H9 (cell line): ENCODE data around the gene ATAD2B. TPM values are rescaled to one million over a fixed set of nuclear protein-coding genes. Genes with fewer than 3 reads are reported as not detected.

Experiments used
- DNase-seq: peaks from one replicate; pipeline ENCODE4 v3.0.0-alpha.2; 2017
- H2AFZ ChIP-seq: one replicate; pipeline ENCODE4 v1.6.1; 2013; ENCODE audit warnings: mild to moderate bottlenecking, low read length, control low read depth, moderate library complexity
- H2AK5ac ChIP-seq: 2 replicates; pipeline ENCODE4 v1.6.1; 2013; ENCODE audit warnings: low read length, control low read depth, mixed read lengths; ENCODE audit not compliant: insufficient read length
- H2BK120ac ChIP-seq: one replicate; pipeline ENCODE4 v1.6.1; 2013; ENCODE audit warnings: low read depth, mild to moderate bottlenecking, low read length, control low read depth, inconsistent platforms; ENCODE audit not compliant: poor library complexity, severe bottlenecking
- H2BK12ac ChIP-seq: 2 replicates; pipeline ENCODE4 v1.6.1; 2013; ENCODE audit warnings: low read length, control low read depth, mixed read lengths, low read depth; ENCODE audit not compliant: insufficient read length
- H2BK15ac ChIP-seq: 2 replicates; pipeline ENCODE4 v1.6.1; 2013; ENCODE audit warnings: low read depth, low read length, control low read depth
- H2BK20ac ChIP-seq: one replicate; pipeline ENCODE4 v1.6.1; 2013; ENCODE audit warnings: low read depth, mild to moderate bottlenecking, low read length, control low read depth, inconsistent platforms; ENCODE audit not compliant: poor library complexity, severe bottlenecking
- H2BK5ac ChIP-seq: 2 replicates; pipeline ENCODE4 v1.6.1; 2013; ENCODE audit warnings: low read length, control low read depth, mixed read lengths; ENCODE audit not compliant: insufficient read length
- H3K14ac ChIP-seq: 2 replicates; pipeline ENCODE4 v1.6.1; 2013; ENCODE audit warnings: low read length, control low read depth; ENCODE audit not compliant: insufficient read depth
- H3K18ac ChIP-seq: 2 replicates; pipeline ENCODE4 v1.6.1; 2013; ENCODE audit warnings: low read depth, mild to moderate bottlenecking, mixed read lengths, low read length, control low read depth; ENCODE audit not compliant: insufficient read length
- H3K23ac ChIP-seq: 2 replicates; pipeline ENCODE4 v1.6.1; 2013; ENCODE audit warnings: low read length, control low read depth, mixed read lengths, low read depth; ENCODE audit not compliant: insufficient read length
- H3K23me2 ChIP-seq: 2 replicates; pipeline ENCODE4 v1.6.1; 2013; ENCODE audit warnings: low read depth, mild to moderate bottlenecking, mixed read lengths, low read length, control low read depth; ENCODE audit not compliant: insufficient read length, poor library complexity, severe bottlenecking
- H3K27ac ChIP-seq: 2 replicates; pipeline ENCODE4 v1.5.1; 2013; ENCODE audit warnings: low read length, control low read depth, mixed read lengths, low read depth; ENCODE audit not compliant: insufficient read length
- H3K27me3 ChIP-seq: 2 replicates; pipeline ENCODE4 v1.6.1; 2013; ENCODE audit warnings: low read length, control low read depth, inconsistent platforms; ENCODE audit not compliant: insufficient read depth
- H3K4ac ChIP-seq: 2 replicates; pipeline ENCODE4 v1.6.1; 2013; ENCODE audit warnings: low read depth, mild to moderate bottlenecking, control low read depth, inconsistent platforms, low read length, moderate library complexity
- H3K4me1 ChIP-seq: 2 replicates; pipeline ENCODE4 v1.6.1; 2013; ENCODE audit warnings: low read length, control low read depth, inconsistent platforms; ENCODE audit not compliant: insufficient read depth
- H3K4me2 ChIP-seq: 2 replicates; pipeline ENCODE4 v1.6.1; 2013; ENCODE audit warnings: low read length, control low read depth, mixed read lengths; ENCODE audit not compliant: insufficient read length, insufficient read depth
- H3K56ac ChIP-seq: 2 replicates; pipeline ENCODE4 v1.6.1; 2013; ENCODE audit warnings: low read depth, mild to moderate bottlenecking, mixed read lengths, low read length, control low read depth; ENCODE audit not compliant: insufficient read length
- H3K79me1 ChIP-seq: 2 replicates; pipeline ENCODE4 v1.6.1; 2013; ENCODE audit warnings: low read depth, mild to moderate bottlenecking, moderate library complexity, low read length, control low read depth, inconsistent platforms; ENCODE audit not compliant: insufficient read depth, poor library complexity, severe bottlenecking
- H3K79me2 ChIP-seq: 2 replicates; pipeline ENCODE4 v1.6.1; 2013; ENCODE audit warnings: low read length, control low read depth, inconsistent platforms; ENCODE audit not compliant: insufficient read depth
- H3K9ac ChIP-seq: 2 replicates; pipeline ENCODE4 v1.6.1; 2013; ENCODE audit warnings: low read length, control low read depth, mixed read lengths; ENCODE audit not compliant: insufficient read length; ENCODE audit errors: extremely low read depth
- H3K9me3 ChIP-seq: one replicate; pipeline ENCODE4 v1.6.1; 2013; ENCODE audit warnings: low read depth, low read length, inconsistent platforms; ENCODE audit not compliant: control insufficient read depth
- H3T11ph ChIP-seq: one replicate; pipeline ENCODE4 v1.6.1; 2013; ENCODE audit warnings: mild to moderate bottlenecking, low read length, control low read depth, inconsistent platforms
- H4K20me1 ChIP-seq: one replicate; pipeline ENCODE4 v1.6.1; 2013; ENCODE audit not compliant: control insufficient read depth, insufficient read length, insufficient read depth
- H4K5ac ChIP-seq: 2 replicates; pipeline ENCODE4 v1.6.1; 2013; ENCODE audit warnings: low read depth, mild to moderate bottlenecking, mixed read lengths, low read length, control low read depth; ENCODE audit not compliant: insufficient read length
- H4K8ac ChIP-seq: replicated peaks from 2 replicates; pipeline ENCODE4 v1.6.1; 2013; ENCODE audit warnings: low read length, control low read depth, mixed read lengths, low read depth; ENCODE audit not compliant: insufficient read length
- H4K91ac ChIP-seq: 2 replicates; pipeline ENCODE4 v1.6.1; 2013; ENCODE audit warnings: low read depth, mild to moderate bottlenecking, moderate library complexity, mixed read lengths, low read length, control low read depth; ENCODE audit not compliant: insufficient read length
- H3K27ac Mint-ChIP-seq, 3 experiments: 2 replicates in 2 of 3; 3 replicates in 1 of 3; pipeline ENCODE4 v1.8.0; 2020 to 2021; ENCODE audit warnings: mixed read lengths in 3 of 3, mild to moderate bottlenecking in 1 of 3, moderate library complexity in 1 of 3
- H3K27me3 Mint-ChIP-seq: 2 replicates; pipeline ENCODE4 v1.8.0; 2021; ENCODE audit warnings: low read depth, mild to moderate bottlenecking, moderate library complexity, mixed read lengths
- H3K36me3 Mint-ChIP-seq, 3 experiments: 2 replicates in 2 of 3; 3 replicates in 1 of 3; pipeline ENCODE4 v1.8.0; 2020 to 2021; ENCODE audit warnings: low read depth in 3 of 3, mixed read lengths in 3 of 3; ENCODE audit not compliant: insufficient read depth in 1 of 3
- H3K4me1 Mint-ChIP-seq, 2 experiments: 2 replicates each; pipeline ENCODE4 v1.8.0; 2020; ENCODE audit warnings: mixed read lengths in 2 of 2
- H3K4me3 Mint-ChIP-seq, 2 experiments: 2 replicates in 1 of 2; 3 replicates in 1 of 2; pipeline ENCODE4 v1.8.0; 2020 to 2021; ENCODE audit warnings: mild to moderate bottlenecking in 2 of 2, mixed read lengths in 2 of 2, moderate library complexity in 1 of 2
- H3K9me3 Mint-ChIP-seq, 2 experiments: 2 replicates in 1 of 2; 3 replicates in 1 of 2; pipeline ENCODE4 v1.8.0; 2020; ENCODE audit warnings: mild to moderate bottlenecking in 2 of 2, mixed read lengths in 2 of 2, moderate library complexity in 1 of 2
- WGBS: extraction: QIAGEN DNeasy Blood & Tissue Kit; methylation state at CpG from one replicate; pipeline ENCODE4 v1.1.7; 2013; ENCODE audit warnings: missing lambda C conversion rate, low lambda C conversion rate, mixed read lengths; ENCODE audit not compliant: insufficient read length; ENCODE audit errors: extremely low coverage; 5-methylcytosine and 5-hydroxymethylcytosine counted together
- total RNA-seq: library from RNA; stranded (reverse); gene quantifications from 2 replicates; pipeline ENCODE4 v1.2.1, GENCODE V29; 2021
- TF ChIP-seq, protein P1 (sequence below): fragments of 200-600 bp; sonication (generic); conservative IDR thresholded peaks from 3 replicates; pipeline ENCODE4 v1.8.0; 2021; ENCODE audit warnings: antibody characterized with exemption, mild to moderate bottlenecking

ATAD2B gene
- total RNA-seq, 1 experiment from 2014 or later: 21.4 TPM

DNA sequence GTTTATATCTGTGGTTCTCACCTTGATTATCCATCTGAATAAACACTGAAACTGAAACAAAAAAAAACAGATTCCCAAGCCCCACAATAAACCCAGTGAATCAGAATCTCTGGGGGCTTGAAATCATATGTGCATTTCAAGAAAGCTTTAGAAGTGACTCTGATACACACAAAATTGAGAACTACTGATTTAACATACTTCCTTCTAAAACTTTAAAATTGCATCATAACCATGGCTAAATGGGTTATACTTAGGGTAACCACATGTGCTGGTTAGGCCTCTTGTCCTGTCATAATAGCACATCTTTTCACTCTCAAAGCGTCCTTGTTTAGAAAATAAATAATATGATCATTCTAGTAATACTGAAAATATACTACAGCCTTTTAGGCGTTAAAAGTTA is 100.9 kb downstream of the ATAD2B start:
- Mint-ChIP-seq H3K4me3 (no peak overlapping the region), H3K36me3 (peaks cover 0 to 7% (median 5%) of the 10 kb centered on the region in 3 experiments; a peak in 2 of 7 replicates), H3K27ac (no peak overlapping the region), H3K9me3 (no peaks in the 10 kb centered on the region), H3K4me1 (no peaks in the 10 kb centered on the region), H3K27me3 (no peaks in the 10 kb centered on the region)
- Histone ChIP-seq H3K4me1 (no peaks in the 10 kb centered on the region), H3K9ac (no peak overlapping the region), H2BK15ac (no peak overlapping the region), H3K18ac (no peak overlapping the region), H3K27me3 (no peaks in the 10 kb centered on the region), H2BK120ac (no peak overlapping the region), H4K8ac (no peak overlapping the region), H2BK20ac (no peak overlapping the region), H2BK5ac (no peak overlapping the region), H4K20me1 (no peaks in the 10 kb centered on the region), H3K4ac (no peak overlapping the region), H3K4me2 (no peak overlapping the region), H2AFZ (no peak overlapping the region), H3K79me2 (no peaks in the 10 kb centered on the region), H4K5ac (no peak overlapping the region), H3K9me3 (no peaks in the 10 kb centered on the region), H3K14ac (no peak overlapping the region), H3K56ac (no peak overlapping the region), H2BK12ac (no peak overlapping the region), H3K79me1 (no peaks in the 10 kb centered on the region), H3T11ph (no peak overlapping the region), H2AK5ac (no peak overlapping the region), H3K23me2 (no peaks in the 10 kb centered on the region), H3K23ac (no peak overlapping the region), H4K91ac (no peak overlapping the region), H3K27ac (no peak overlapping the region)
- no peak for DNase-seq
- TF ChIP-seq, protein P1, sequence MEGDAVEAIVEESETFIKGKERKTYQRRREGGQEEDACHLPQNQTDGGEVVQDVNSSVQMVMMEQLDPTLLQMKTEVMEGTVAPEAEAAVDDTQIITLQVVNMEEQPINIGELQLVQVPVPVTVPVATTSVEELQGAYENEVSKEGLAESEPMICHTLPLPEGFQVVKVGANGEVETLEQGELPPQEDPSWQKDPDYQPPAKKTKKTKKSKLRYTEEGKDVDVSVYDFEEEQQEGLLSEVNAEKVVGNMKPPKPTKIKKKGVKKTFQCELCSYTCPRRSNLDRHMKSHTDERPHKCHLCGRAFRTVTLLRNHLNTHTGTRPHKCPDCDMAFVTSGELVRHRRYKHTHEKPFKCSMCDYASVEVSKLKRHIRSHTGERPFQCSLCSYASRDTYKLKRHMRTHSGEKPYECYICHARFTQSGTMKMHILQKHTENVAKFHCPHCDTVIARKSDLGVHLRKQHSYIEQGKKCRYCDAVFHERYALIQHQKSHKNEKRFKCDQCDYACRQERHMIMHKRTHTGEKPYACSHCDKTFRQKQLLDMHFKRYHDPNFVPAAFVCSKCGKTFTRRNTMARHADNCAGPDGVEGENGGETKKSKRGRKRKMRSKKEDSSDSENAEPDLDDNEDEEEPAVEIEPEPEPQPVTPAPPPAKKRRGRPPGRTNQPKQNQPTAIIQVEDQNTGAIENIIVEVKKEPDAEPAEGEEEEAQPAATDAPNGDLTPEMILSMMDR: no peak
- no CpG with 5 or more reads among the region's 2 CpGs for WGBS
